ENCODE measurements around the gene COL27A1. TPM values are rescaled to one million over a fixed set of nuclear protein-coding genes. Genes with fewer than 3 reads are reported as not detected.

The COL27A1 gene
- total RNA-seq, 5 donors from 2014 or later (not counting 1 experiment from before 2014, with no cell fraction given): 0.53 to 1.7 (median 0.95) TPM

DNA sequence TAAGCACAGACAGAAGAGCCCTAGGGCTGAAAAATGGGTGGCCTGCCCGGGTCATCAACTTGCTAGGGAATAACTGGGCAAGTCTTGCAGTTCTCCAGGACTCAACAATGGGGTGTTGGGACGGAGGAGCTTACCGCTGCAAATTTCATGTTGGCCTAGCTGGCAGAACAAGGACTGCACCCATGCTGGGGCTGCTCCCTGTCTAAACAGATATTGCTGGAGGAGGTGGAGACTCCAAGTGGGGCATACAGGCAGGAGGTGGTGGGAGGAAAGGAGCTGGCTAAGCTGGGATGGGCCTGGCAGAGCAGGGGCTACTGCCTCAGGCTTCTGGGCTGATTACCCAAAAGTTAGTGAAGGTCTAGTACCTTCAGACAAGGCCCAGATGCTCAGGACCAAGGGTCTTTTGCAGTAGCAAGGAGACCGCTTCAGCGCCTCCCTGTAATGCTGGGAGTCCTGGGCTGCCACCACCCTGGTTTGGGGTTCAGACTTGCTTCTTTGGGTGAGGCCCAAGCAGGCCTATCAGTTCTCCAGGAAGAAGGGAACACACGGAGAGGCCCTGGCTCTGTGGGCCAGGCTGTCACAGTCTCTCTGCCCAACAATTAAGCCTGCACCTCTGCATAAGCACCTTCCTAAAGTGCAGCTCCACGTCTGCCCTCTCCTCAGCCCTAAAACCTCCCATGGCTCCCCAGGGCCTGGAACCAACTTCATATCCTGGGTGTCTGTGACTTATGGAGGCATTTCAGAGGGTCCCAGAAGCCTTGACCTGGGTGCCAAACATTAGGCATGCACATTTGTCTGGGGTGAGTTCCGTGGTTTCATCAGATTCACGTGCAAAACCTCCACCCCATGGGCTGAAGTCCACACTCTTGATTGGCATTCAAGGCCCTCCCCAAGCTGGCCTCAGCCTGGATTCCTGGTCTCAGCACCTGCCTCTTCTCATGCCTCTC, 32.0 kb upstream of the COL27A1 start:
- no peaks in the 10 kb centered on the region for H3K36me3 ChIP-seq (ENCODE audit: control insufficient read depth in 2 of 2, extremely low read depth in 1 of 2, insufficient read depth in 1 of 2, low read length in 1 of 2)
- peaks cover 0 to 11% (median 4%) of the 10 kb centered on the region in 3 donors for H3K9me3 Mint-ChIP-seq
- H3K4me3 ChIP-seq (ENCODE audit: control insufficient read depth in 1 of 2, extremely low read depth in 1 of 2, low read length in 1 of 2): no peak overlapping the region
- no peaks in the 10 kb centered on the region for H3K4me1 Mint-ChIP-seq
- H3K27ac ChIP-seq (ENCODE audit: low read length): no peak overlapping the region
- ChIA-PET POLR2A (interaction anchor here in 1 of 2 donors (0.6 kb wide), 1 partner anchor 222 kb away, joined by 9 read pairs; no protein-coding TSS in a partner anchor), CTCF (no interaction called here)
- no peak for DNase-seq
- no peak overlapping the region for H3K27ac Mint-ChIP-seq
- no peaks in the 10 kb centered on the region for H3K36me3 Mint-ChIP-seq
- no peaks in the 10 kb centered on the region for H3K9me3 ChIP-seq
- H3K4me3 Mint-ChIP-seq: no peak overlapping the region
- 82% methylated on average over 8 of the region's 9 CpGs for WGBS (ENCODE audit: insufficient coverage)
- ATAC-seq (replicated peaks in 1 of 4): no peak
- no peaks in the 10 kb centered on the region for H3K4me1 ChIP-seq (ENCODE audit: control insufficient read depth in 1 of 2, extremely low read depth in 1 of 2, insufficient read depth in 2 of 2, low read length in 2 of 2)
- H3K27me3 Mint-ChIP-seq: peaks cover 12 to 21% of the 10 kb centered on the region in 2 donors
- H3K27me3 ChIP-seq (replicated peaks in 1 of 2; ENCODE audit: control insufficient read depth in 2 of 2, extremely low read depth in 1 of 2, insufficient read depth in 2 of 2, low read length in 1 of 2): peaks cover 0 to 27% of the 10 kb centered on the region in 2 experiments

DNA sequence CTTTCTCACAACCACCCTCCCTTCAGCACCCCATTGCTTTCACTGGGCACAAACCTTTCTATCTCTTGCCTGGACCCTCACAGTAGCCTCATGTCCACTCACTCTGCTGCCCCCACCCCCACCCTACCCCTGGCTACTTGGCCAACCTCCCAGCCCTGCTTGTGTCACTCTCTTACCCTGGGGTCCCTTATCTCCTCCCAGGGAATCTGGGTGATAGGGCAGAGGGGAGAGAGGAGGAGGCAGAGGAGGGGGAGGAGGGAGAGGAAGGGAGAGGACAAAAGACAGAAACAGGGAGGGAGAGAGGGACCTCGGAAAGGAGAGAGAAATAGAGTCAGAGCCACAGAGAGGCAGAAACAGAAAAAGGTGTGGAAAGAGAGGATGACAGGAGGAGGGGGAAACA, 31.2 kb upstream of the COL27A1 start:
- Histone ChIP-seq H3K36me3 (ENCODE audit: control insufficient read depth in 2 of 2, extremely low read depth in 1 of 2, insufficient read depth in 1 of 2, low read length in 1 of 2) (no peaks in the 10 kb centered on the region), H3K9me3 (no peaks in the 10 kb centered on the region), H3K27ac (ENCODE audit: low read length) (no peak overlapping the region), H3K4me3 (ENCODE audit: control insufficient read depth in 1 of 2, extremely low read depth in 1 of 2, low read length in 1 of 2) (no peak overlapping the region), H3K4me1 (ENCODE audit: control insufficient read depth in 1 of 2, extremely low read depth in 1 of 2, insufficient read depth in 2 of 2, low read length in 2 of 2) (no peaks in the 10 kb centered on the region), H3K27me3 (replicated peaks in 1 of 2; ENCODE audit: control insufficient read depth in 2 of 2, extremely low read depth in 1 of 2, insufficient read depth in 2 of 2, low read length in 1 of 2) (peaks cover 0 to 31% of the 10 kb centered on the region in 2 experiments)
- POLR2A ChIA-PET: no interaction called here
- no peak for DNase-seq
- Mint-ChIP-seq H3K36me3 (no peaks in the 10 kb centered on the region), H3K27me3 (peaks cover 15 to 24% of the 10 kb centered on the region in 2 donors), H3K9me3 (peaks cover 0 to 11% (median 5%) of the 10 kb centered on the region in 3 donors), H3K4me1 (no peaks in the 10 kb centered on the region), H3K27ac (no peak overlapping the region), H3K4me3 (no peak overlapping the region)
- WGBS (ENCODE audit: insufficient coverage): 60% methylated on average over 1 of the region's 1 CpG
- ATAC-seq (replicated peaks in 1 of 4): no peak
- CTCF ChIA-PET: no interaction called here

DNA sequence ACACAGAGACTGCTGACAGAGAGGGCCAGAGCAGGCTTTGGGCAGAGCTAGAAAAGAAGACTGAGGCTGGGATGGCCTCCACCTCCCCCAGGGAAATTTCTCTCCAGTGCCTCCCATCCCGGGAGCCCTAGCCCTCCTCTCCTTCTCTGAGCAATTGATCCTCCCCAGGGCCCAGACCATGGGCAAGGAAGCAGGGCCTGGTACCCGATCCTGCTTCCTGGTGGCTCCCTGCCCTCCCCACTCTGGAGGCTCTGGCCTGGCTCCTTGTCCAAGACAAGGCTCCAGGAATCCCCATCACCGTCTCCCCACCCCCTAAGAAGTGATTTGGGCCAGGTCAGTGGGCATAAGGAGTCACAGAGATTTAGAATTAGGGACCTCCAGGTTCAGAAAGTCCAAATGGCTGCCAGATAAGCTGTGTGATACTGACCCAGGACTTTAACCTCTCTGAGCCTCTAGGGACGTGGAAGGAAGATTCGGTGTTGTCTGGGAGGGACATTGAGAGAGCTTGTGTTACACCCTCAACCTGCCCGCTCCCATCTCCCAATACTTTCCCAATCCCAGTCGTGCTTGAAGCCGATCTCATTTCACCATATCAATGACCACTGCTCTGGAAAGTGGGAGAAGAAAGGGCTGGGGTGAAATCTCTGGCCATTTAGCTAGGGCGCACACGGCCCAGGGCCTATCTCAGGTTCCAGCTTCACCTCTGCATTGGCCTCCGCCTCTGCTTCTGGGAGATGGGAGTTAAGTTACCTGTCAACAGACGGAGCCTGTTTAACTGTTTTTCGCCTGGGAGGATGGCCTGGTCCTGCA, 30.5 kb upstream of the COL27A1 start:
- DNase-seq (no peak), ATAC-seq (replicated peaks in 1 of 4) (no peak)
- no peak overlapping the region for H3K4me3 ChIP-seq (ENCODE audit: control insufficient read depth in 1 of 2, extremely low read depth in 1 of 2, low read length in 1 of 2)
- H3K9me3 Mint-ChIP-seq: peaks cover 0 to 11% (median 5%) of the 10 kb centered on the region in 3 donors
- WGBS (ENCODE audit: insufficient coverage): 85% methylated on average over 7 of the region's 13 CpGs
- CTCF ChIA-PET: interaction anchor here in 1 of 2 donors (0.9 kb wide), 1 partner anchor 41 kb away, joined by 4 read pairs; no protein-coding TSS in a partner anchor
- H3K36me3 ChIP-seq (ENCODE audit: control insufficient read depth in 2 of 2, extremely low read depth in 1 of 2, insufficient read depth in 1 of 2, low read length in 1 of 2): no peaks in the 10 kb centered on the region
- H3K4me3 Mint-ChIP-seq: no peak overlapping the region
- H3K27ac Mint-ChIP-seq: no peak overlapping the region
- POLR2A ChIA-PET: no interaction called here
- H3K27me3 ChIP-seq (replicated peaks in 1 of 2; ENCODE audit: control insufficient read depth in 2 of 2, extremely low read depth in 1 of 2, insufficient read depth in 2 of 2, low read length in 1 of 2): peaks cover 0 to 27% of the 10 kb centered on the region in 2 experiments
- H3K36me3 Mint-ChIP-seq: no peaks in the 10 kb centered on the region
- no peaks in the 10 kb centered on the region for H3K4me1 Mint-ChIP-seq
- H3K27me3 Mint-ChIP-seq: peaks cover 15 to 25% of the 10 kb centered on the region in 2 donors
- H3K27ac ChIP-seq (ENCODE audit: low read length): no peak overlapping the region
- no peaks in the 10 kb centered on the region for H3K9me3 ChIP-seq
- H3K4me1 ChIP-seq (ENCODE audit: control insufficient read depth in 1 of 2, extremely low read depth in 1 of 2, insufficient read depth in 2 of 2, low read length in 2 of 2): no peaks in the 10 kb centered on the region

DNA sequence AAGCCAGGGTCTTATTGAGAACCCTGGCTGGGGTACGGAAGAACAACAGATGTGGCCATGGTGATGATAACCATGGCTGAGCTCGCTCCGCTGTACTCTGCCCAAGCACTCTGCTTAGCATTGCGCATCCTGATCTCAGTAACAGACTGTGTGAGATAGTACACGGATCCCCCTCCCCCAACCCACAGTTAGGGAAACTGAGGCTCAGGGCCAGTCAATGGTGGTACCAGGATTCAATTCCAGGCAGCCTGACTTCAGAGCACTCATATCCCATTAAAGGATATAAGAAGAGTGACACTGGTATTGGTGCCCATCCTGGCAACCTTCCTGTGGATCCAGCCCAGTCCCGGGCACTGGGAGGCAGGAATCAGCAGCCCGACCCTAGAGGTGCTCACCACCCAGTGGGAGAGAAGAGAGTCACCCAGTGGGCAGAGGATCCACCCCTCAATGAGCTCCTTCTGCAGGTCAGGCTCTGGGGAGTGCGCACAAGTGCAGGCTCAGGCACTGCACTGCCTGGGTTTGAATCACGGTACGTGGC, 29.8 kb upstream of the COL27A1 start:
- no peak overlapping the region for H3K27ac ChIP-seq (ENCODE audit: low read length)
- Mint-ChIP-seq H3K27me3 (peaks cover 15 to 29% of the 10 kb centered on the region in 2 donors), H3K9me3 (peaks cover 0 to 11% (median 5%) of the 10 kb centered on the region in 3 donors), H3K4me3 (no peak overlapping the region), H3K27ac (no peak overlapping the region), H3K36me3 (no peaks in the 10 kb centered on the region), H3K4me1 (no peaks in the 10 kb centered on the region)
- ATAC-seq (replicated peaks in 1 of 4) (no peak), DNase-seq (no peak)
- H3K4me3 ChIP-seq (ENCODE audit: control insufficient read depth in 1 of 2, extremely low read depth in 1 of 2, low read length in 1 of 2): no peak overlapping the region
- no peaks in the 10 kb centered on the region for H3K4me1 ChIP-seq (ENCODE audit: control insufficient read depth in 1 of 2, extremely low read depth in 1 of 2, insufficient read depth in 2 of 2, low read length in 2 of 2)
- 89% methylated on average over 8 of the region's 10 CpGs for WGBS (ENCODE audit: insufficient coverage)
- ChIA-PET CTCF (interaction anchor here in 1 of 2 donors (0.9 kb wide), 1 partner anchor 41 kb away, joined by 4 read pairs; no protein-coding TSS in a partner anchor), POLR2A (no interaction called here)
- H3K27me3 ChIP-seq (replicated peaks in 1 of 2; ENCODE audit: control insufficient read depth in 2 of 2, extremely low read depth in 1 of 2, insufficient read depth in 2 of 2, low read length in 1 of 2): peaks cover 0 to 28% of the 10 kb centered on the region in 2 experiments
- H3K9me3 ChIP-seq: no peaks in the 10 kb centered on the region
- H3K36me3 ChIP-seq (ENCODE audit: control insufficient read depth in 2 of 2, extremely low read depth in 1 of 2, insufficient read depth in 1 of 2, low read length in 1 of 2): no peaks in the 10 kb centered on the region

DNA sequence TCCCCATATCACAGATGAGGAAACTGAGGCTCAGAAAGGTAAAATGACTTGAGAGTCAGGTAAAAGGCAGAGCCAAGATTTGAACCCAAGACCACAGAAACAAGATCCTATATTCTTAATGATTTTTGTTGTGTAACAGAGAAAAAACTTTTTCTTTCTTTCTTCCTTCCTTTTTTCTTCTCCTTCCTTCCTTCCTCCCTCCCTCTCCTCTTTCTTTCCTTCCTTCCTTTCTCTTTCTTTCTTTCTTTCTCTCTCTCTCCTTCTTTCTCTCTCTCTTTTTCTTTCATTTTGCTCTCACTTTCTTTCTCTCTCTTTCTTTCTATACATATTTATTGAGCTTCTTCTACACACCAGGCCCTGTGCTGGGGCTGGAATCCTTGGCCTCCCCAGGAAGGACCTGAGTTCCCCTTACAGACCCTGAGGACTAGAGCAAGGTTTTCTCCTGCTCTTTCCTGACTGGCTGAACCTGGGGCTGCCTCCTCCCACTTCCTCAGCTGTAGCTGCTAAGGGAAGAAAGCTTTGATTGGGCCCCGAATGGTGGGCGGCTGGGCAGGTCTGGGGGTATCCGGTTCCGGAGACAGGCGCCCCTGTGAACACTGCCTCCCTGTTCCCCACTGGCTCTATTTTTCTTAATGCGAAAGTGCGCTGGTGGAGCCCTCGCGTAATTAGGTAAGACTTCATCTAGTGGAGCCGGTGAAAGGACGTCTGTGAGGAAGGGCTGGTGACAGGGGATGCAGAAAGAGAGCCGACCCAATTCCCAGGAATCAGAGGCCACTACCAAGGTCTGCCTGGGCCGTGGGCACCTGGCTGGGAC, 28.9 kb upstream of the COL27A1 start:
- Histone ChIP-seq H3K4me1 (ENCODE audit: control insufficient read depth in 1 of 2, extremely low read depth in 1 of 2, insufficient read depth in 2 of 2, low read length in 2 of 2) (no peaks in the 10 kb centered on the region), H3K36me3 (ENCODE audit: control insufficient read depth in 2 of 2, extremely low read depth in 1 of 2, insufficient read depth in 1 of 2, low read length in 1 of 2) (no peaks in the 10 kb centered on the region), H3K4me3 (ENCODE audit: control insufficient read depth in 1 of 2, extremely low read depth in 1 of 2, low read length in 1 of 2) (no peak overlapping the region), H3K27ac (ENCODE audit: low read length) (no peak overlapping the region), H3K27me3 (replicated peaks in 1 of 2; ENCODE audit: control insufficient read depth in 2 of 2, extremely low read depth in 1 of 2, insufficient read depth in 2 of 2, low read length in 1 of 2) (peaks cover 0 to 28% of the 10 kb centered on the region in 2 experiments), H3K9me3 (no peaks in the 10 kb centered on the region)
- H3K4me1 Mint-ChIP-seq: no peaks in the 10 kb centered on the region
- ChIA-PET POLR2A (no interaction called here), CTCF (no interaction called here)
- 71% methylated on average over 5 of the region's 13 CpGs for WGBS (ENCODE audit: insufficient coverage)
- peaks cover 0 to 11% (median 5%) of the 10 kb centered on the region in 3 donors for H3K9me3 Mint-ChIP-seq
- ATAC-seq (replicated peaks in 1 of 4) (no peak), DNase-seq (no peak)
- no peak overlapping the region for H3K27ac Mint-ChIP-seq
- H3K27me3 Mint-ChIP-seq: peaks cover 21 to 31% of the 10 kb centered on the region in 2 donors
- H3K4me3 Mint-ChIP-seq: no peak overlapping the region
- no peaks in the 10 kb centered on the region for H3K36me3 Mint-ChIP-seq

All from T-cell (primary cell).